Activated T-helper 2 cell treated with anti-CD3 and anti-CD28 coated beads, Interferon-gamma antibody, Interleukin-2, Interleukin-4, amounts not matched to agents 10 μg/mL and 5 μg/mL and 100 μg/mL, durations not matched to agents 14 hours and 24 hours and 36 hours (primary cell): ENCODE measurements around the gene DECR2. TPM values are rescaled to one million over a fixed set of nuclear protein-coding genes. Genes with fewer than 3 reads are reported as not detected.
A peak's percentile ranks its signal among the peaks of the same experiment; 100 is the strongest.
"Not testable (repeated sequence)": the region's sequence is repeated elsewhere in the genome, so short reads cannot be mapped to it uniquely, and the experiment has no call there.

Source experiments
- DNase-seq: peaks from one replicate; pipeline ENCODE4 v3.0.0; 2021; ENCODE audit warnings: low spot score
- H3K27ac Mint-ChIP-seq: one replicate; pipeline ENCODE4 v1.8.0; 2021; ENCODE audit warnings: mixed read lengths
- H3K27me3 Mint-ChIP-seq: one replicate; pipeline ENCODE4 v1.8.0; 2021; ENCODE audit warnings: low read depth, mixed read lengths
- H3K36me3 Mint-ChIP-seq: one replicate; pipeline ENCODE4 v1.8.0; 2021; ENCODE audit warnings: low read depth, mixed read lengths
- H3K4me1 Mint-ChIP-seq: one replicate; pipeline ENCODE4 v1.8.0; 2021; ENCODE audit warnings: low read depth, mixed read lengths
- H3K4me3 Mint-ChIP-seq: one replicate; pipeline ENCODE4 v1.8.0; 2021; ENCODE audit warnings: low read depth, mild to moderate bottlenecking, moderate library complexity, mixed read lengths
- H3K9me3 Mint-ChIP-seq: one replicate; pipeline ENCODE4 v1.8.0; 2021; ENCODE audit warnings: mixed read lengths
- intact Hi-C: fragments of 100-400 bp; cut with micrococcal nuclease; formaldehyde crosslinking; loops from one replicate; pipeline ENCODE4 v1.15.1; 2023
- total RNA-seq: library from RNA; stranded (reverse); gene quantifications from 2 replicates; pipeline ENCODE4 v1.2.3, GENCODE V29; 2022

Gene DECR2
- total RNA-seq, 1 donor from 2014 or later = 20.9 TPM

GRCh38 chr16:361872-362701 lies 39.6 kb upstream of the DECR2 start:
- intact Hi-C loops = loop anchor here (5.0 kb wide), 1 partner anchor 245 kb away; no protein-coding TSS in a partner anchor
- no peaks in the 10 kb centered on the region for H3K27me3 Mint-ChIP-seq
- no peak overlapping the region for H3K4me3 Mint-ChIP-seq
- no peaks in the 10 kb centered on the region for H3K9me3 Mint-ChIP-seq
- peaks cover 3% of the 10 kb centered on the region for H3K36me3 Mint-ChIP-seq
- H3K4me1 Mint-ChIP-seq = peaks cover 4% of the 10 kb centered on the region
- peak; percentile 64 for DNase-seq
- no peak overlapping the region for H3K27ac Mint-ChIP-seq

- H3K4me3 Mint-ChIP-seq, H3K27ac Mint-ChIP-seq, DNase-seq, H3K9me3 Mint-ChIP-seq, H3K4me1 Mint-ChIP-seq, H3K36me3 Mint-ChIP-seq, H3K27me3 Mint-ChIP-seq: not testable (repeated sequence)
- intact Hi-C loops = loop anchor here (5.0 kb wide), 1 partner anchor 245 kb away; no protein-coding TSS in a partner anchor
Observed at GRCh38 chr16:362702-362999, 39.0 kb upstream of the DECR2 start.

- H3K4me3 Mint-ChIP-seq = no peak overlapping the region
- intact Hi-C loops = loop anchor here (5.0 kb wide), 1 partner anchor 246 kb away; no protein-coding TSS in a partner anchor
- DNase-seq = no peak
- peaks cover 4% of the 10 kb centered on the region for H3K4me1 Mint-ChIP-seq
- no peak overlapping the region for H3K27ac Mint-ChIP-seq
- H3K27me3 Mint-ChIP-seq = no peaks in the 10 kb centered on the region
- H3K36me3 Mint-ChIP-seq = peaks cover 5% of the 10 kb centered on the region
- no peaks in the 10 kb centered on the region for H3K9me3 Mint-ChIP-seq
Observed at GRCh38 chr16:363110-363765, 38.4 kb upstream of the DECR2 start.

- no peak overlapping the region for H3K4me3 Mint-ChIP-seq
- no peaks in the 10 kb centered on the region for H3K9me3 Mint-ChIP-seq
- no peak overlapping the region for H3K27ac Mint-ChIP-seq
- no peaks in the 10 kb centered on the region for H3K27me3 Mint-ChIP-seq
- intact Hi-C loops = loop anchor here (5.0 kb wide), 1 partner anchor 247 kb away; no protein-coding TSS in a partner anchor
- H3K36me3 Mint-ChIP-seq = peaks cover 12% of the 10 kb centered on the region
- no peak for DNase-seq
- peaks cover 4% of the 10 kb centered on the region for H3K4me1 Mint-ChIP-seq
Observed at GRCh38 chr16:363766-364490, 37.8 kb upstream of the DECR2 start.

- peaks cover 18% of the 10 kb centered on the region for H3K36me3 Mint-ChIP-seq
- no peak overlapping the region for H3K4me3 Mint-ChIP-seq
- H3K27me3 Mint-ChIP-seq = no peaks in the 10 kb centered on the region
- no peaks in the 10 kb centered on the region for H3K9me3 Mint-ChIP-seq
- DNase-seq = no peak
- peaks cover 7% of the 10 kb centered on the region for H3K4me1 Mint-ChIP-seq
- intact Hi-C loops = loop anchor here (5.0 kb wide), 1 partner anchor 248 kb away; no protein-coding TSS in a partner anchor
- no peak overlapping the region for H3K27ac Mint-ChIP-seq
Observed at GRCh38 chr16:364595-365491, 36.8 kb upstream of the DECR2 start.

GRCh38 chr16:366476-366875 lies 35.2 kb upstream of the DECR2 start:
- Mint-ChIP-seq H3K9me3 (no peaks in the 10 kb centered on the region), H3K27me3 (no peaks in the 10 kb centered on the region), H3K4me1 (peaks cover 16% of the 10 kb centered on the region), H3K4me3 (no peak overlapping the region), H3K36me3 (peaks cover 22% of the 10 kb centered on the region), H3K27ac (no peak overlapping the region)
- intact Hi-C loops = no loop called here
- no peak for DNase-seq

- no peak overlapping the region for H3K27ac Mint-ChIP-seq
- no peak for DNase-seq
Observed at GRCh38 chr16:367333-367903, 34.3 kb upstream of the DECR2 start.

DNA sequence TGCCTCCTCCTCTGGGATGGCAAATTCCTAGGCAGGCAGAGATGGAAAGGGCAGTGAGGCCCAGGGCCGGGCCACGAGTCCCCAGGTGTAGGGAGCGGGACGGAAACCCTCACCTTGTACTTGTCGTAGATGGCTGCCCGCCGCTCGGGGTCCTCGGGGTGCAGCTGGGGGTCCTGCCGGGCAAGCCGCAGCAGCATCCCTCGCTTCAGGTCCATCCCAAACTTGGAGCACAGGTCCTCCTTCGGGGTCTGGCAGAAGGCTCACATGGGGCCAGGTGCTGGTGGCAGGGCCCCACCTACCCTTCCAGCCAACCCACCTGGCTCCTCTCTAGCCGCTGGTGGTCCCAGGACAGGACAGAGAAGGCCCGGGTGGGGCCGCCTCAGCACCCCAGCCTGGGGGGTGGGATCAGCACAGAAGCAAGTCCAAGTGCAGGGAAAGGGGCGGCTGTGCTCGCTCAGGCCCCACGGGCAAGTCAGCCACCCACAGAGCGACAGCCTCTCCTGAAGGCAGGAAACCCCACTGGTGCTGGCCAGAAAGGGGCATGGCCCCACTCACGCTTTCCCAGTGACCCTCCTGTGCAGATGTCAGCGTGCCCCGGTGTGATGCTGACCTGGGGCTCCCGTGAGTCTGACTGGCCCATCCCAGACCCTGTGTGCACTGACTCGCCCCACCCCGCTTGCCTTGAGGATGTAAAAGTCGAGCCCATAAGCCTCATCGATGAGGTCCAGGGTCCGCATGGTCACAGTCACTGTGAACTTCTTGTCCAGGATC lies 33.1 kb upstream of the DECR2 start:
- intact Hi-C loops = no loop called here
- no peak for DNase-seq
- Mint-ChIP-seq H3K4me1 (peaks cover 13% of the 10 kb centered on the region), H3K9me3 (no peaks in the 10 kb centered on the region), H3K4me3 (no peak overlapping the region), H3K27me3 (no peaks in the 10 kb centered on the region), H3K36me3 (peaks cover 26% of the 10 kb centered on the region), H3K27ac (no peak overlapping the region)

More at GRCh38 chr16:367333-367903, 34.3 kb upstream of the DECR2 start:
- no peak overlapping the region for H3K4me3 Mint-ChIP-seq
- H3K9me3 Mint-ChIP-seq = no peaks in the 10 kb centered on the region
- H3K36me3 Mint-ChIP-seq = peaks cover 22% of the 10 kb centered on the region
- no peaks in the 10 kb centered on the region for H3K27me3 Mint-ChIP-seq
- intact Hi-C loops = no loop called here
- H3K4me1 Mint-ChIP-seq = peaks cover 13% of the 10 kb centered on the region

DNA sequence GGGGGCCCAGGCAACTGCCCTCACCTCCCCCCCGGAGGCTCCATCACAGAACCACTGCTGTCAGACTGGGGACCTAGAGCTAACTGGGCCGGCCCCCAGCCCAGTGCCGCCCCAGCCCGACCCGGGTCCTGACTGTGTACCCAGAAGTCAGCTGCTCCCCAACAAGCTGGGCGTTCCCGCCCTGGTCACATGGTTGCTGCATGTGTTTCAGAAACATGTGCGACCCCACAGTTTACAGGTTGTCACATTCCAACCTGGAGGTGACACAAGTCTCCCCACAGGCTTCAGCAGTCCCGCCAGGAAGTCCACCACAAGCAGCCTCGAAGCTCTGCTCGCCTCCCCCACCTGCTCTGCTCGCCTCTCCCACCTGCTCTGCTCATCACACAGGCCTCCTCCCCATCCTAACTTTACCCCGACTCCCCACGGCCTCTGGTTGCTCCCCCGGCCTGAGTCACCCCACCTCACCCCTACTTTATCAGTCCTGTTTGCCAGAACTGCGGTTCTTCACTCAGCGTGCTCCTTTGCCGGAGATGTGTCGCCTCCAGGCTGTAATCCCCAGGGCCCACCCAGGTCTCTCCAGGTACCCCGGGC lies 32.3 kb upstream of the DECR2 start:
- Mint-ChIP-seq H3K36me3 (peaks cover 26% of the 10 kb centered on the region), H3K4me3 (peak overlapping the region; percentile 74), H3K4me1 (peaks cover 13% of the 10 kb centered on the region), H3K27me3 (no peaks in the 10 kb centered on the region), H3K9me3 (no peaks in the 10 kb centered on the region), H3K27ac (no peak overlapping the region)
- DNase-seq = no peak
- intact Hi-C loops = no loop called here

GRCh38 chr16:369866-370436 lies 31.7 kb upstream of the DECR2 start:
- H3K4me1 Mint-ChIP-seq = peaks cover 13% of the 10 kb centered on the region
- intact Hi-C loops = no loop called here
- H3K36me3 Mint-ChIP-seq = peaks cover 26% of the 10 kb centered on the region
- no peaks in the 10 kb centered on the region for H3K9me3 Mint-ChIP-seq
- no peak for DNase-seq
- H3K27ac Mint-ChIP-seq = no peak overlapping the region
- H3K27me3 Mint-ChIP-seq = no peaks in the 10 kb centered on the region
- H3K4me3 Mint-ChIP-seq = peak overlapping the region; percentile 74

DNA sequence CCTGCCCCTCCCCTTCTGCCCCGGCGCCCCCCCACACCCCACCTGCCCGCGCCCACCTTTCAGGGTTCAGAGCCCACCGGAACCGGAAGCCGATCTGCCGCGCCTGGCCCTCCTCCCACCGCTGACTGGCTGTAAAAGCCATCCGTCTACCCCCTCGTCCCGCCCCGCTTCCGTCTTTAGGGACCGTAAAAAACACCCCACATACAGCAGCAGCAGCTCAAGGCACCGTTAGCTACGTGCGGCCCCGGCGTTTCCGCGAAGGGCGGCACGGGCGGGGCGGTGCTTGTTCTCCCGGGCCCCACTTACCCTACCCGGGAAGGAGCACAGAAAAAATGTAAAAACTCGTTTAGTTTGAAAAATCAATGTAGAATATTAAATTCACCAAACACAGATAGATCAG lies 31.2 kb upstream of the DECR2 start, which contains the start of gene MRPL28:
MRPL28 (minus strand) TSS at position 96 of the 400 bp plus-strand sequence. CDS start 320 bp downstream, outside the sequence.
- Mint-ChIP-seq H3K36me3 (peaks cover 26% of the 10 kb centered on the region), H3K4me3 (peak within 1 kb of the TSS; percentile 83), H3K9me3 (no peaks in the 10 kb centered on the region), H3K4me1 (peaks cover 13% of the 10 kb centered on the region), H3K27me3 (no peaks in the 10 kb centered on the region), H3K27ac (peak within 1 kb of the TSS; percentile 77)
- peak; percentile 93 for DNase-seq
- intact Hi-C loops = no loop called here
